DMS53 treated with DMSO at 0.1 percent for 48 hours (cell line): ENCODE measurements around the gene TRIM66.

Experiments
- DNase-seq: peaks from one replicate; lab custom pipeline; 2025; ENCODE audit not compliant: unreplicated experiment; lab: John Stamatoyannopoulos, UW

The TRIM66 gene

DNA sequence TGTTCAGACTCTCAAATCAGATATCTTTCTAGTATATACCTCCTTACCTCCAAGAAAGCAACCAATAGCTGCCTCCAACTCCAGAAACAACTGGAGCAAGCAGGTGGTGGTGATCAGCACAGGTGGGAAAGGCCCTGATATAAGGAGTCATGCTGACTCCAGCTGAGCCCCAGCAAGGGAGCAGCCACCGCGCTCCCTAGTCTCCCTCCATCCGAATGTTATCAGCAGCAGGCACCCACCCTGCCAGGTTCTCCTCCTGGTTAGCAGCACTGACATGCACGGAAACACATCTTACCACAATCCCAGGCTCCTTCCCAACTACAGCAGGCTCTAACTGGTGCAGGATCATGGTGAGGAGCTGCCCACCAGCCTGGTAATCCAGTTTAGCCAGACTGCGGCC, 69.9 kb downstream of the TRIM66 start:
- DNase-seq = no peak

DNA sequence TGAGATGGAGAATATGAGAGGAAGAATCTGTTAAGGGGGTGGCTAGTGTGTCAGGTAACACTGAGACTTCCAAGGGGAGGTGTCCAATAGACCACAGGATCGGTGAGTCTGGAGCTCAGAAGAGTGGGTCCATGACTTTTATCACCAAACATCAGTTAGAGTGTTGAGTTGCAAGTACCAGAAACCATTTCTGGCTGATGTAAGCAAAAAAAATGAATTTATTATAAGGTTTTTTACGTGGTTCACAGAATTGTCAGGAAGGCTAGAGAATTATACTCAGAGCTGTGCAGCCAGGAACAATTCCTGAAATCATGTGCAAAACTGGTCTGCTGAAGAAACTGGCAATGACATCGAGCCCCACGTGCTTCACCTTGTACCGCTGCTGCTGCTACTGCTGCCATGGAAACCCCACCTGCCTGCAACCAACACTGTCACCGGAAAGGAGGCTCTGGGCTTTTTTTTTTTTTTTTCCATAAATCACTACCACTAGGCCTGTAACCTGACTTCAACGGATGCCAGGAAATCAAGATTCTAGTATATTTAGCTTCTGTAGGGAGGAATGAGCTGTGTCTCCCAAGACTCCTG, 71.8 kb downstream of the TRIM66 start:
- DNase-seq = peak; percentile 40

DNA sequence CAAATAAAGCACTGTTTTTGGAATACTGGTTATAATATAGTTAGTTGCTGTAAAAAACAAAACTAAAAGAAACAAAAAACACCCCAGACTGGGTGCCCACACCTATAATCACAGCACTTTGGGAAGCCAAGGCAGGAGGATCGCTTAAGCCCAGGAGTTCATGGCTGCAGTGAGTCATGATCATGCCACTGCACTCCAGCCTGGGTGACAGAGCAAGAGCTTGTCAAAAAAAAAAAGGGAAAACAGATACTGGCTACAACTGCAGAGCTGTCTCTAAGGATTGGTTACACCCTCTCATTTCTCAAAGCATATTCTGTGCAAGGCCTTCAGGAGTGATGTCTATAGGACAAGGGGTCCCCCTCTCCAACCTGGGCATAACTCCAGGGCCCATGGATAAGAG, 73.8 kb downstream of the TRIM66 start:
- DNase-seq = no peak

DNA sequence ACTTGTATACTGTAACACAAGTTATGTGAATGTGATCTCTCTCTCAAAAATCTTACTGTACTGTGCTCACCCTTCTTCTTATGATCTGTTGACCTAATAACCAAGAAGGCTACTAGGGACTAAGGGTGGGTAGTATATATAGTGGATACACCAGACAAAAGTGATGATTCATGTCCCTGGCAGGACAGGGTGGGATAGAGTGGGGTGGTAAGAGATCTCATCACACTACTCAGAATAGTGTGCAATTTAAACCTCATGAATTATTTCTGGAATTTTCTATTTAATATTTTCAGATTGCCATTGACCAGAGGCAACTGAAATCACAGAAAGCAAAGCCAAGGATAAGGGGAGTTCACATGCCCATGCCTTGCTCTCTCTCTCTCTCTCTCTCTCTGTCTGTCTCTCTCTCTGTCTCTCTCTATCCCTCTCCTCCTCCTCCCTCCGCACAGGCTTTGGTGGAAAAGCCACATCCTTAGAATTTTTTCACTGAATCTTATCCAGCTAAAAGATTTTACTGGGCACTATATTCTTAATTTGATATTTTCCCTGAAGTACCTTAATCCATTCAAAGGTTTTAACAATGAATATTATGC, 76.4 kb downstream of the TRIM66 start:
- DNase-seq = no peak

DNA sequence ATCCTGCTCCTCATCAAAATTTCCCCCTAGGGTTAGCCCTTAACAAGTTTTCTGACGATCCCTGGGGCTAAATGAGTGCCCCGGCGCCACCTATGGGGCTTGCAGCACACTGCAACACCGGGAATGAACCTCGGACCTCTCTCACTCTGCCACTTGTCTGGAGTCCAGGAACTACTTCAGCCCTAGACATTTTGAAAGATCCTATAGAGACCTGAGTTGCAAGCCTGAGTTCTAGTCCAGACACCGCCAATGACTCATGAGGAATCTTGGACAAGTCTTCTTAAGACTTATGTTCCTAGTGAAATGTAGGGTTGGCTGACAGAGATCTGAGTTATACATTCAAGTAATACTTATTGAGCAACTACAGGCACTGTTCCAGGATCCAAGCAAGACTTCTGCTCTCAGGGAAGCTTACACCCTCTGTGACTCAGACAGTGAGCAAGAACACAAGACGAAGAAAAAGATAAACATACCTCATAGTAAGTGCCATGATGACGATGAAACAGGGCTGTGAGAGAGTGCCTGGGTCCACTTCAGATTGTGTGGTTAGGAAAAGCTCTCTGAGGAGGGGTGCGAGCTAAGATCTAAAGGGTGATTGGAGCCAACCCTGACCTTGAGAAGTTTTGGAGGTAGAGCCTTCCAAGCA, 78.3 kb downstream of the TRIM66 start:
- peak; percentile 32 for DNase-seq

DNA sequence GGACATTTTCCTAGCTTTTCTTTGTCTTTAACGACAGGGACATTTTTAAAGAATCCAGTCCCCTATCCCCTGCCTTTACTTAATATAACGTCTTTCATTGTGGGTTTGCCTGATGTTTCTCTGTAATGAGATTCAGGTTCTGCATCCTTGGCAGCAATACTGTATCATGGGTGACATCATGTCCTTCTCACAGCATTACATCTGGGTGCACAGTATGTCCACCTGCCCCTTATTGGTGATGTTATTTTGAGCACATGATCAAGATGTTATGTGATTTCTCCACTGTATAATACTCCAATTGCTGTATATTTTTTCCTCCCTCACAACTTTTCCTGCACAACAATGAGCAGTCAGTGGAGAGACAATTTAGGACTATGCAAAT, 78.8 kb downstream of the TRIM66 start:
- DNase-seq = no peak

DNA sequence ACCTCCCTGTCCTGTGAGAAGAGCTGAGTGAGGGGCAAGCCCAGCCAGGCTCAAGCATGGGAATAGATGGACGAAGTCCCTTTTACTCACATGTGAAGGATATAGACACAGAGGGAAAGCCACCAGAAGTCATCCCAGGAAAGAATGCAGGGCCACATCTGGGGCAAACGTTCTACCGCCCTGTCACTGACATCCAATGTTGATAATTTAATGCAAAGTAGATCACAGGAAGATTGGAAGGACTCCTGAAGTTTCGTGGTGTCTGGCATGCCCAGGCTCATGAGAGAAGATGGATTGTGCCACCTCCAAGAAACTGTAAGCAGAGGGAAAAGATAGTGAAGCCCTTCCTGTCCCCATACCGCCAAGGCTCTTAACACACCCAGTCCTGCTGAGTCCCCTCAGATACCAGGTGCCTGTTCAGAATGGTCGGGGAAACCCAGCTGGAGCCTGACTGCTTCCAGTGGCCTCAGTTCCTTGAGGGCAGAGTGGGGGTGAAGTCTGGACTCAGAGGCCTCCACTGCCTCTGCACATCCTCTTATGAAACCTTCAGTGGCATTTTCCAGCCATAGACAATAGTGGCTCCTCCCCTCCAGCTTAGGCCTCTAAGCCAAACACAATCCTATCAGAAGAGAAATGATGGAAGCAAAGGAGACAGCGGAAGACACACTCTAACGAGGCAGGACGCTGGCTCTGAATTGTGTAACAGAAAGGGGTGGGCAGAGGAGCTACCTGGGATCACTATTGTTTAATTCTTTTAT, 80.9 kb downstream of the TRIM66 start:
- no peak for DNase-seq

DNA sequence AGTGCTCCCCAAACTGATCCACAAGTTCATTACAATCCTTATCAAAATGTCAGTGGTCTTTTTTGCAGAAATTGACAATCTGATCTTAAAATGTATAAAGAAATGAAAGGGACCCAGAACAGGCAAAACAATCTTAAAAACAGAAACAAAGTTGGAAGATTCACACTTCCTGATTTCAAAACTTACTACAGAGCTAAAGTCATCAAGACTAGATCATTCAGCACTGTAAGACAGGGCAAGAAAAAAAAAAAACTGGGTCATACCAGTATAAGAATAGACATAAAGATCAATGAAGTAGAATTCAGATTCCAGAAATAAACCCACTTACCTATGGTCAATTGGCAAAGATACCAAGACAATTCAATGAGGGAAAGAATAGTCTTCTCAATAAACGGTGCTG, 84.0 kb downstream of the TRIM66 start:
- DNase-seq = no peak

DNA sequence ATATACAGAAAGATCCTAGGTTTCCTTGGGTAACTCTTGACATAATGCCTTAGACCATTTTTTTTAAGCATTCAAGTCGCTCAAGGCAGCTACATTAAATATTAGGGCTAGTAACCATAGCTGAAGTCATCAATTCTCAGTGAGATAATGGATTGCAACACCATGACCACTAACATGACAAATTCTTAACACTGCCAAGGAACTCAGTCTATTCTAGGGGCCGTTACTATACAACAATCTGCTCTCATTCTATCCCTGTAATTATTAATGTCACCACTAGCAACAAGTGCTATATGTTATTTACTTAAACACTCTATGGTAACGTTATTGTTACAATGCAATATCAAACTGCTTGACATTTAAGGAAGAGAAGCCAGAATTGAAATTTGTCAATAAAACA, 85.3 kb downstream of the TRIM66 start:
- no peak for DNase-seq

DNA sequence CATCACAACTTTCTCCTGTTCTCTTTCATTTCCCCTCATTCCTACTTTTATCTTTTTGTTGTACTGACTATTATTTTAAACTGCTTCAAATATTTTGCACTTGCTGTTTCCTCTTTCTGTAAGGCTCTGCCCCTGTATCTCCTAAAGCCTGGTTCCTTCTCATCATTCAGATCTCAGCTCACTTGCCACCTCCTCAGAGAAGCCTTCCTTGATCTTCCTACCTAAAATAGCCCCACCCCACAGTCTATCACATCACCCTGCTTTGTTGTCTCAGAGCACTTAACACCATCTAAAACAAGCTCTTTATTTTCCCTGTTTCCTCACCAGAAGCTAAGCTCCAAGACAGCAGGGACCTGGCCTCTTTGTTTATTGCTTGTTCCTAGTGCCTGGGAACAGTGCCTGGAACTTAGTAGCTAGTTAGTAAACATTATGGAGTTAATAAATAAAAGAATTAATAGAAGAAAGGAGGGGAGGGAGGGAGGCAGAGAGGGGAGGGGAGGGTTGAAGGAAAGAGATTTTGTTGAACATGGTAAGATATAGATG, 85.9 kb downstream of the TRIM66 start:
- DNase-seq = no peak

DNA sequence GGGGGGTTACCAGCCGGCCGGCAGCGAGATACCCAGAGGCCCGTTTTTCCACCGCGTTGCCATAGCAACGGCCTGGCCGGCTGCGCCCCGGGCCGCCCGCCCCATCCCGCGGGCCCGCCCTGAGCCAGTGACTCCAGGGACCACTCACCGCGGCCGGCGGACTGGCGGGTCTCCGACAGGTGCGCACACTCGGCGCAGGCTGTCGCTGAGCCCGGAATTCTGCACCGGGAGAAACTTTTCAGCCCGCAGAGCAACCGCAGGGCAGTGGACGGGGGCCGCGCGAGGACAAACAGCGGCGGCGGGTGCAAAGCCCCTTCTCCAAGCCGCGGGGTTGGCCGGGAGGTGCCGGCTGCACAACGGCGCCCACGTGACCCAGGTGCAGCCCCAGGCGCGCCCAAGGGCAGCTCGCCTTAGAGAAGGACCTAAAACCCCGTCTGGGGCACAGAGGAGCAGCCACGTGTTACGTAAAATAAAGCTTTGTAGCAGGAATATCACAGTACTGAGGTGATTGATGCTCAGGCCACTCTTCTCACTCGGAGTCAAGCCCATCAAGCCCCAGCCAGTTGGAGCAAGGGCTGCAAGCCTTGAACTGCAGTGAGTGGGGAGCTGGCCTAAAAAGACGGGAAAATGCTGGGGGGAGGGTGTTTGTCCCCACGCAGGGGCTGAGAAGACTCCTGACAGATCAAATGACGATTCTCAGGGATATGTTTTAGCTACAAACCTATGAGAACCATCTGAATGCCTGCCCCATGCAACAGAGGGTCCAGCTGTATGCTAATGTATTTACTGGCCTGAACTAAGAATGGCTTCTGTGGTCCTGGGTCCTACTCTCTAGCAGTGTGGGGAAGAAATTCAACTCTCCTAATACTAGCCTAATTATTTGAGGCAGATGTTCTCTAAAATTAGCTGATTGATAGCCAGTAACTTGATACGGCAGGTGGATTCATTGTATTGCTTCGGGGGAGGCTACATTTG, 88.2 kb downstream of the TRIM66 start, which contains the start of gene STK33:
STK33 (minus strand) TSS at position 294 of the 975 bp plus-strand sequence. CDS start 119,323 bp downstream, outside the sequence.
- DNase-seq = peak; percentile 69

DNA sequence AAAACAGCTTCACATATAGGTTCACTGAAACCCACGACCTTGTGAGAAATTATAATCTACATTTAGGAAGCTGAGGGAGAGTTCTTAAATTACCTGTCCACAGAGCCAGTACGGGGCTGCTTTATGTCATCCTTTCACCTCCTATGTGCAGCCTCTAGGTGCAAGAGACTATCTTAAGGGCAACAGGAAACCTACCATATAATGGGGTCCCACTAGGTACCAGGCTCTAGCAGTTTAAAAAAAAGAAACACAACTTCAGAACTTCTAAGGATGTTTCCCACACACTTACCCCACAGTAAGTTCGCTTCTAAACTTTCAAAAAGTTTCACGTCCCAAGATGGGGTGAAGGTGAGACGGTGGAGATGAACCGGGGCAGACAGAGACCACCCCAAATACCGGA, 89.0 kb downstream of the TRIM66 start:
- DNase-seq = no peak

DNA sequence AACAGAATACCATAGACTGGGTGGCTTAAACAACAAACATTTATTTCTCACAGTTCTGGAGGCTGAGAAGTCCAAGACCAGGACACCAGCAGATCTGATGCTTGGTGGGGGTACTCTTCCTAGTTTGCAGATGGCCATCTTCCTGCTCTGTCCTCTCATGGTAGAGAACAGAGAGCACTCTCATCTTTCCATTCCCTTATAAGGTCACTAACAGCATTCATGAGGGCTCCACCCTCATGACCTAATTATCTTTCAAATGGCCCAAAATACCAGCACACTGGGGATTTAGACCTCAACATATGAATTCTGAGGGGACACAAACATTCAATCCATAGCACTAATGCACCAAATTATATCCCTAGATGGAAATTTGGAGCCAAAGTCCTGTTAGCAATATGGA, 94.5 kb downstream of the TRIM66 start:
- no peak for DNase-seq

DNA sequence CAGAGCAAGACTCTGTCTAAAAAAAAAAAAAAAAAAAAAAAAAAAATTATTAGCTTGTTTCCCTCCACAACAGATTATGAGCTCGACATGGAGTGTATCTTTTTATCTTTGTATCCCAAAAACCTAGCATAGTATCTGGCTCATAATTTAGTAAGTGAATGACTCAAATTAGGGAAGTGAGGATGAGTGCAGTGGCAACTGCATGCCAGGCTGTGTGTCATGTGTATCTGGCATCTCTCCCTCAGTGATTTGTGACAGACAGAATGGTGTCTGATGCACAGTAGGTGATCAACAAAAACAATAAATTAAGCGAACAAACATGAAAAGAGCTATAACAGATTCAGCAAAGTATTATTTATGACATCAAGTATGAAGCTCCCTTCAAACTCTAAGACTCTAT, 95.7 kb downstream of the TRIM66 start:
- no peak for DNase-seq

DNA sequence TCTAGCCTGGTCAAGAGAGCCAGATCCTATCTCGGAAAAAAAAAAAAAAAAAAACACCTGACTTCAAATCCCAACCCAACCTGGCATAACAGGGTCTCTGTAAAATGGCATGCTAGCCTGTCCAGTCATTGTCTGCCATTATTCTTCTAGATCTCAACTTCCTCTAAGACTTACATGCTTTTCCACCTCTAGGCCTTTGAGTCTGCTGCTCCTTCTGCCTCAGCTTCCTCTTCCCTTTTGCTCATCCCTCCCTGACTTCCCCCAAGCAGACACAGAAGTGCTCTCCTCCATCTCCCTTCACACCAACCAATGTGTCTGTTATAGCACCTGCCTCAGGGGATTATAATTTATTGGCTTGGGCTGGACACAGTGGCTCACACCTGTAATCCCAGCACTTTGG, 96.3 kb downstream of the TRIM66 start:
- DNase-seq = no peak

DNA sequence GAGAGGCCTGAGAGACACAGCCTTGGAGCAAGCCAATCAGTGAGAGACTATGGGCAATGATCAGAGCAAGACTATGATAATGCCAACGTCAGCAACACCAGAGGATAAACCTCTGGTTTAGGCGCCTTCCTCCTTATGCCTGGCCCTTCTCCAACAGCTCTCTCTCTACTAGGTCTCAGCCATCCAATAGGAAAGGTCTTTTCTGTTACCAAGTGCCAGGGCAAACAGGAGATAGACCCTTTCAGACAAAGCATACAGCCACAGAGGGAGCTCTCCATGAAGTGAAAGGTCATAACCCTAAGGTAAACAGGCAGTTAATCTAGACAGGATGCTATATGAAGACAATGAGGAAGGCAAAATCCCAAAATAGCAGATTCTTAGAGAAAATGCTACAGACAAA, 98.0 kb downstream of the TRIM66 start:
- peak; percentile 49 for DNase-seq

DNA sequence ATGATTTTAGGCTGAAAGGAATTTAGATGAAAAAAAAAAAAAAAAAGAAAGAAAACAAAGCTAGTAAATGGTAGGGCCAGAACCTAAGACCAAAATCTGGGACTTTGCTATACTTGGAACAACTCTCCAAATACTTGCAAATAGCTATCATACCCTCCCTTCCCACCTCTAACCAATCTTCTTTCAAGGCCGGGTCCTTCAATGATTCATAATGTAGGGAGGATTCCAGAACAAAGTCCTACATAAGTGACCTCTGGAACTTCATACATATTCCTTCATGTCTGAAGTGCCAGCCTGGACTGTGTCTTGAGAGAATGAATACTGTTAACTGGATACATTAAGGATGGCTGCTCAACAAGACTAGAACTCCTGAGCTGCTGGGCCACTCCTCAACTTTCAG, 98.4 kb downstream of the TRIM66 start:
- no peak for DNase-seq

DNA sequence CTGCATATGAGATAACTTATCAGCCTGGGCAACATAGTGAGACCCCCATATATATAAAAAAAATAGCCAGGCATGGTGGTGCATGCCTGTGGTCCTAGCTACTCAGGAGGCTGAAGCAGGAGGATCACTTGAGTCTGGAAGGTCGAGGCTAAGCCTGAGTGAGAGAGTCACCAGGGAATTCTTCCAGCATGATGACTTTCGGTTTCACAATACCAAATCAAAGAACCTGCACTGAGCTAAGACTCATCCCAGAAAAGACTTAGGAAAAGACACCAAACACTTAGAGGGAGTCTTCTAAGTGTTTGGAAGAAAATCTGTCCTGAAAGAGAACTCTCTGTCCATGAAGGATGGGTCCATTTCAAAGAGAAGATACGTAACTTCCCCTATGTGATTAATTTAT, 101.2 kb downstream of the TRIM66 start:
- no peak for DNase-seq

DNA sequence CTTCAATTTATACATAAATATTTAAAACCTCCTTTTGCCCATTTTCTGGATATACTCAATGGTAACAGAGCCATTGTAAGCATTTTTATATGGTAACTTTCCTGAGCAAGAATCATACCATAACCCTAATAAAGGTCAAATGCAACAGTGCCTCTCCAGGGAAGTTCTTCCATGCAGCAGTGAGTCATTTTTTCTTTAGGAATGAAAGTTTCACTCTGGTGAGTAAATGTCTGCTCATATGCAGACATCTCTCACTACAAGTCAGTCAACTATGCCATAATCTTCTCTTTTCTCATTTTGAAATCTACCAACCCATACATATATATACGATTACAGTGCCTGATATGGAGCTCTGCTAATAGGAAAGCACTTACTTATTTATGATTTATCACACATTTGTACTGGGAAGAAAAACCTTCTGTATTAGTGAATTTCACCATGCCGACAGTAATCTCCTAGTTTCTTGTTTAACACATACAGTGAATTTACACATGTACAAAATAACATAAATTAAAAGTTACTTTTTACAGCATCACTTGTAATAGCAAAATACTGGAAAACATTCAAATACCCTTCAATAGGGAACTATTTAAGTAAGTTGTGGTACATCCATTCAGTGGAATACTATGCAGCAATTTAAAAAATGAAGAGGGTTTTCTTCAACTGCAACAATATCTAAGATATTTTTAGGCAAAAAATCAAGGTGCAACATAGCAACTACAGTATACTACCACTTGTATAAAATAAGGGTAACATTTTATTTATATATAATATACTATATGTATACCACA, 104.5 kb downstream of the TRIM66 start:
- no peak for DNase-seq

DNA sequence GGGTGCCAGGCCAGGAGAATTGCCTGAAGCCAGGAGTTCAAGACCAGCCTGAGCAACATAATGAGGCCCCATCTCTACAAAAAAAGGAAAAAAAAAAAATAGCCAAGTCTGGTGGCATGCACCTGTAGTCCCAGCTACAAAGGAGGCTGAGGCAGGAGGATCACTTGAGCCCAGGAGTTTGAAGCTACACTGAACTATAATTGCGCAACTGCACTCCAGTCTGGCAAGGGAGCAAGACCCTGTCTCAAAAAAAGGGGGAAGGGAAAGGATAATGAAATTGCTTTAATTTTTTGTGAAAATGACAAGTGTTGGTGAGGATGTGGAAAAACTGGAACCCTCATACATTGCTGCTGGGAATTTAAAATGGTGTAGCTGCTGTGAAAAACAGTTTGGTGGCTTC, 107.7 kb downstream of the TRIM66 start:
- no peak for DNase-seq
